Measurements from ENCODE around the gene C3orf33. TPM values are rescaled to one million over a fixed set of nuclear protein-coding genes. Genes with fewer than 3 reads are reported as not detected.

C3orf33 gene
- total and polyA plus RNA-seq, 2 experiments from 2014 or later, result 3.5 to 4.7 TPM

DNA sequence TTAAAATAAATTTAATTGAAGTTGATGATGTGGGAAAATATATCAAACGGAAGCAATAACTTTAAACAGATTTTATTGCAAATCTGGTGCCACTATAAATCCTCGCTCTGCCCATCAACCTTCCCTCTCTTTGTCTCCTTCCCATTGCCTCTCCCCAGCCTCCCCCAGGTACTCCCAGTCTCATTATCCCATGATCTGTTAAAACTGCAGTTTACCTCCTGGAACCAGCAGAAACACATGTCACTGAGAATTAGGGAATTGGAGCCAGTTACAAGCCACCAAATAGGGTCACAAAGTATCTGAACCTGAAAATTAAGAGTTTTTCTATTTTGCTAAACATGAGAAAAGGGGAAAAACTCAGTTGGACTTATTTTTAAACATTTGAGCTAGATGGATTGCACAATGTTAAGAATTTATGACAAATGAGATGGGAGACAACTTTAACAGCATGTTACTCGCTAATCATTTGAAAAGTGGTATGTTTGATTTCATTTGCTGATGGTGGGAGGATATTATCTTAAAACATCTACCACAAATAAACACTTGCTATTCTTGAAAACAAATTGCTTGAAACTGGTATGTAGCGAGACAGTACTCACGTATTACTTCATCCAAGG, 63.6 kb downstream of the C3orf33 start:
- H3F3A ChIP-seq (replicated peaks; ENCODE audit: low read depth), result no peaks in the 10 kb centered on the region
- H3K27ac Mint-ChIP-seq, result no peak overlapping the region
- H3K4me1 ChIP-seq (ENCODE audit: insufficient read depth), result peaks cover 27% of the 10 kb centered on the region
- H3K36me3 Mint-ChIP-seq (ENCODE audit: low read depth), result no peaks in the 10 kb centered on the region
- DNase-seq (ENCODE audit: low spot score) (no peak), ATAC-seq (no peak)
- H3K4me2 ChIP-seq, result peak overlapping the region; percentile 94; the same call in 1 of the 2 replicates
- peak overlapping the region; percentile 97; the same call in 2 of the 3 replicates for H3K4me3 Mint-ChIP-seq
- H3K9me3 Mint-ChIP-seq, result no peaks in the 10 kb centered on the region
- no peak overlapping the region for H3K27ac ChIP-seq (ENCODE audit: low read depth)
- no peaks in the 10 kb centered on the region for H3K36me3 ChIP-seq (ENCODE audit: insufficient read depth)
- H3K4me1 Mint-ChIP-seq, result peaks cover 48% of the 10 kb centered on the region
- peaks cover 10% of the 10 kb centered on the region for H3K27me3 Mint-ChIP-seq (ENCODE audit: insufficient read depth, low read depth, poor library complexity)
- H2AFZ ChIP-seq, result no peak overlapping the region
- H3K9me2 ChIP-seq (ENCODE audit: insufficient read depth), result no peaks in the 10 kb centered on the region
- no peak overlapping the region for H3K4me3 ChIP-seq
- no peak for TF ChIP-seq JUNB (IDR thresholded peaks at IDR 0.05; ENCODE audit: unreplicated experiment)
- TF ChIP-seq NANOG (IDR thresholded peaks at IDR 0.05; ENCODE audit: borderline replicate concordance), result no peak
- TF ChIP-seq REST (IDR thresholded peaks at IDR 0.05; ENCODE audit: unreplicated experiment), result no peak
- no peak for TF ChIP-seq CREB1 (CRISPR knock-in tag; IDR thresholded peaks at IDR 0.05; ENCODE audit: low read depth)
- no peak for TF ChIP-seq EZH2 (IDR thresholded peaks at IDR 0.05; ENCODE audit: low read depth, unreplicated experiment)
- TF ChIP-seq, protein P1, sequence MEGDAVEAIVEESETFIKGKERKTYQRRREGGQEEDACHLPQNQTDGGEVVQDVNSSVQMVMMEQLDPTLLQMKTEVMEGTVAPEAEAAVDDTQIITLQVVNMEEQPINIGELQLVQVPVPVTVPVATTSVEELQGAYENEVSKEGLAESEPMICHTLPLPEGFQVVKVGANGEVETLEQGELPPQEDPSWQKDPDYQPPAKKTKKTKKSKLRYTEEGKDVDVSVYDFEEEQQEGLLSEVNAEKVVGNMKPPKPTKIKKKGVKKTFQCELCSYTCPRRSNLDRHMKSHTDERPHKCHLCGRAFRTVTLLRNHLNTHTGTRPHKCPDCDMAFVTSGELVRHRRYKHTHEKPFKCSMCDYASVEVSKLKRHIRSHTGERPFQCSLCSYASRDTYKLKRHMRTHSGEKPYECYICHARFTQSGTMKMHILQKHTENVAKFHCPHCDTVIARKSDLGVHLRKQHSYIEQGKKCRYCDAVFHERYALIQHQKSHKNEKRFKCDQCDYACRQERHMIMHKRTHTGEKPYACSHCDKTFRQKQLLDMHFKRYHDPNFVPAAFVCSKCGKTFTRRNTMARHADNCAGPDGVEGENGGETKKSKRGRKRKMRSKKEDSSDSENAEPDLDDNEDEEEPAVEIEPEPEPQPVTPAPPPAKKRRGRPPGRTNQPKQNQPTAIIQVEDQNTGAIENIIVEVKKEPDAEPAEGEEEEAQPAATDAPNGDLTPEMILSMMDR (conservative IDR thresholded peaks at IDR 0.05; ENCODE audit: low read depth in 2 of 2), result no peak
- TF ChIP-seq STAT1 (IDR thresholded peaks at IDR 0.05; ENCODE audit: unreplicated experiment), result no peak
- peaks cover 62% of the 10 kb centered on the region for H3K79me2 ChIP-seq (replicated peaks; ENCODE audit: insufficient read depth)
- H3K27me3 ChIP-seq (ENCODE audit: insufficient read depth), result peaks cover 3% of the 10 kb centered on the region; the same call in 1 of the 2 replicates
- H4K20me1 ChIP-seq (replicated peaks; ENCODE audit: insufficient read depth), result no peaks in the 10 kb centered on the region; the same call in 1 of the 2 replicates

GRCh38 chr3:155741603-155742002, 64.5 kb downstream of the C3orf33 start:
- H3K79me2 ChIP-seq (replicated peaks; ENCODE audit: insufficient read depth), result peaks cover 69% of the 10 kb centered on the region
- Mint-ChIP-seq H3K4me1 (peaks cover 40% of the 10 kb centered on the region), H3K27me3 (ENCODE audit: insufficient read depth, low read depth, poor library complexity) (peaks cover 8% of the 10 kb centered on the region), H3K4me3 (no peak overlapping the region), H3K36me3 (ENCODE audit: low read depth) (no peaks in the 10 kb centered on the region), H3K9me3 (no peaks in the 10 kb centered on the region), H3K27ac (no peak overlapping the region)
- H4K20me1 ChIP-seq (replicated peaks; ENCODE audit: insufficient read depth), result no peaks in the 10 kb centered on the region; the same call in 1 of the 2 replicates
- H3K27me3 ChIP-seq (ENCODE audit: insufficient read depth), result peaks cover 3% of the 10 kb centered on the region; the same call in 1 of the 2 replicates
- no peaks in the 10 kb centered on the region for H3K9me2 ChIP-seq (ENCODE audit: insufficient read depth)
- no peak overlapping the region for H3K4me3 ChIP-seq
- no peak overlapping the region for H3K4me2 ChIP-seq
- H2AFZ ChIP-seq, result no peak overlapping the region
- H3K27ac ChIP-seq (ENCODE audit: low read depth), result no peak overlapping the region
- H3F3A ChIP-seq (replicated peaks; ENCODE audit: low read depth), result no peaks in the 10 kb centered on the region
- no peaks in the 10 kb centered on the region for H3K36me3 ChIP-seq (ENCODE audit: insufficient read depth)
- no peak for ATAC-seq
- H3K4me1 ChIP-seq (ENCODE audit: insufficient read depth), result peaks cover 19% of the 10 kb centered on the region
- no peak for DNase-seq (ENCODE audit: low spot score)
- TF ChIP-seq CREB1 (CRISPR knock-in tag; IDR thresholded peaks at IDR 0.05; ENCODE audit: low read depth) (no peak), POLR2AphosphoS5 (IDR thresholded peaks at IDR 0.05; ENCODE audit: low read depth) (no peak)
- TF ChIP-seq, protein P2, sequence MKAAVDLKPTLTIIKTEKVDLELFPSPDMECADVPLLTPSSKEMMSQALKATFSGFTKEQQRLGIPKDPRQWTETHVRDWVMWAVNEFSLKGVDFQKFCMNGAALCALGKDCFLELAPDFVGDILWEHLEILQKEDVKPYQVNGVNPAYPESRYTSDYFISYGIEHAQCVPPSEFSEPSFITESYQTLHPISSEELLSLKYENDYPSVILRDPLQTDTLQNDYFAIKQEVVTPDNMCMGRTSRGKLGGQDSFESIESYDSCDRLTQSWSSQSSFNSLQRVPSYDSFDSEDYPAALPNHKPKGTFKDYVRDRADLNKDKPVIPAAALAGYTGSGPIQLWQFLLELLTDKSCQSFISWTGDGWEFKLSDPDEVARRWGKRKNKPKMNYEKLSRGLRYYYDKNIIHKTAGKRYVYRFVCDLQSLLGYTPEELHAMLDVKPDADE (IDR thresholded peaks at IDR 0.05), result no peak

Data from GM23338 (cell line).